A673 (cell line): ENCODE measurements around the gene THBS2. TPM values are rescaled to one million over a fixed set of nuclear protein-coding genes. Genes with fewer than 3 reads are reported as not detected.

Experiments used
- BruUV-seq: library from RNA; stranded (reverse); fragments of 400-500 nt; replicated peaks from 2 replicates; lab custom pipeline; 2021; lab: Mats Ljungman, UMichigan
- CTCF ChIA-PET: fragments of 300-600 bp; sonication (Branson Sonifier 250); formaldehyde crosslinking; loops from one replicate; lab custom pipeline; 2022; ENCODE audit warnings: antibody characterized with exemption; lab: Charles Lee
- POLR2A ChIA-PET: fragments of 300-600 bp; sonication (Branson Sonifier 250); formaldehyde crosslinking; loops from one replicate; lab custom pipeline; 2022; ENCODE audit warnings: antibody characterized with exemption; ENCODE audit not compliant: low non-redundant PET; lab: Charles Lee
- DNase-seq: peaks from one replicate; pipeline ENCODE4 v3.0.0-alpha.2; 2015; ENCODE audit warnings: low spot score
- H3K27ac ChIP-seq: fragments of 200-600 bp; sonication (generic); 2 replicates; pipeline ENCODE4 v1.5.1; 2016; ENCODE audit warnings: mixed run types, low read depth, mild to moderate bottlenecking, mixed read lengths, antibody characterized with exemption, low read length; ENCODE audit not compliant: poor library complexity, severe bottlenecking
- H3K27me3 ChIP-seq: fragments of 200-600 bp; sonication (generic); replicated peaks from 2 replicates; pipeline ENCODE4 v1.6.1; 2017; ENCODE audit warnings: mixed run types, low read depth, mild to moderate bottlenecking, mixed read lengths, antibody characterized with exemption, low read length; ENCODE audit not compliant: insufficient read depth, poor library complexity
- H3K36me3 ChIP-seq: fragments of 200-600 bp; sonication (generic); 2 replicates; pipeline ENCODE4 v1.6.1; 2016; ENCODE audit warnings: mixed run types, mild to moderate bottlenecking, mixed read lengths, antibody characterized with exemption, low read length; ENCODE audit not compliant: insufficient read depth, poor library complexity, severe bottlenecking
- H3K4me1 ChIP-seq: fragments of 200-600 bp; sonication (generic); 2 replicates; pipeline ENCODE4 v1.6.1; 2017; ENCODE audit warnings: mixed run types, mild to moderate bottlenecking, mixed read lengths, antibody characterized with exemption, low read length; ENCODE audit not compliant: insufficient read depth, poor library complexity, severe bottlenecking
- H3K4me3 ChIP-seq: fragments of 200-600 bp; sonication (generic); 2 replicates; pipeline ENCODE4 v1.5.1; 2016; ENCODE audit warnings: low read depth, mixed run types, mild to moderate bottlenecking, mixed read lengths, low read length; ENCODE audit not compliant: poor library complexity, severe bottlenecking
- H3K9me3 ChIP-seq: fragments of 200-600 bp; sonication (generic); 2 replicates; pipeline ENCODE4 v1.6.1; 2016; ENCODE audit warnings: mixed run types, low read depth, mild to moderate bottlenecking, mixed read lengths, antibody characterized with exemption, low read length; ENCODE audit not compliant: poor library complexity, severe bottlenecking
- EZH2 ChIP-seq: fragments of 200-600 bp; sonication (generic); IDR thresholded peaks from 2 replicates; pipeline ENCODE4 v1.6.1; 2017; ENCODE audit warnings: borderline replicate concordance, low read depth, mild to moderate bottlenecking, mixed read lengths, antibody characterized with exemption, low read length; ENCODE audit not compliant: poor library complexity, severe bottlenecking
- intact Hi-C: fragments of 100-400 bp; cut with micrococcal nuclease; formaldehyde crosslinking; loops from one replicate; pipeline ENCODE4 v1.10.0; 2022; ENCODE audit not compliant: unreplicated experiment
- total RNA-seq: library from RNA; stranded (reverse); gene quantifications from 2 replicates; pipeline ENCODE4 v1.2.3, GENCODE V29; 2021
- TF ChIP-seq, protein P1 (sequence below): fragments of 300-800, 200-600 bp; sonication (generic); conservative IDR thresholded peaks from 2 replicates; pipeline ENCODE4 v1.5.1; 2017; ENCODE audit warnings: low read depth, mild to moderate bottlenecking, antibody characterized with exemption, low read length, moderate library complexity, mixed read lengths

The THBS2 gene
- total RNA-seq, 1 experiment from 2014 or later = 0.13 TPM

DNA sequence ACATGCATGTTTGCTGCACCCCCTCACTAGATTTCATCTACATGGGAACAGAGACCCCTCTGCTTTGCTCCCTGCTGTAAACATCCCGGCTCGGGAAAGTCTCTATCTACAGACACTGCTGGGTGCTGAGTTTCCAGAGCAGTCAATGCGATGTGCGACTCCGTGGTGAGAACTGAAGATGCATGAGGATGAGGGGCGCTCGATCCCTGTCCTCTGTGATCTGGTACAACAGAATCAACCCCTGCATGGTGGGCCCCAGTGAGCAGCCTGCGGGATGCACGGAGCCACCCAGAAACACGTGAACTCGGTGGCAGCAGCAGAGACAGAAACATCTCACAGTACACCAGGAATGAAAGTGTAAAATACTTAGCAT lies 83.1 kb downstream of the THBS2 start:
- Histone ChIP-seq H3K27me3 (no peaks in the 10 kb centered on the region), H3K36me3 (no peaks in the 10 kb centered on the region), H3K4me3 (no peak overlapping the region), H3K9me3 (no peaks in the 10 kb centered on the region), H3K27ac (no peak overlapping the region), H3K4me1 (no peaks in the 10 kb centered on the region)
- intact Hi-C loops = no loop called here
- CTCF ChIA-PET = no interaction called here
- POLR2A ChIA-PET = no interaction called here
- BruUV-seq = no TSS peak
- DNase-seq = no peak
- TF ChIP-seq, protein P1, sequence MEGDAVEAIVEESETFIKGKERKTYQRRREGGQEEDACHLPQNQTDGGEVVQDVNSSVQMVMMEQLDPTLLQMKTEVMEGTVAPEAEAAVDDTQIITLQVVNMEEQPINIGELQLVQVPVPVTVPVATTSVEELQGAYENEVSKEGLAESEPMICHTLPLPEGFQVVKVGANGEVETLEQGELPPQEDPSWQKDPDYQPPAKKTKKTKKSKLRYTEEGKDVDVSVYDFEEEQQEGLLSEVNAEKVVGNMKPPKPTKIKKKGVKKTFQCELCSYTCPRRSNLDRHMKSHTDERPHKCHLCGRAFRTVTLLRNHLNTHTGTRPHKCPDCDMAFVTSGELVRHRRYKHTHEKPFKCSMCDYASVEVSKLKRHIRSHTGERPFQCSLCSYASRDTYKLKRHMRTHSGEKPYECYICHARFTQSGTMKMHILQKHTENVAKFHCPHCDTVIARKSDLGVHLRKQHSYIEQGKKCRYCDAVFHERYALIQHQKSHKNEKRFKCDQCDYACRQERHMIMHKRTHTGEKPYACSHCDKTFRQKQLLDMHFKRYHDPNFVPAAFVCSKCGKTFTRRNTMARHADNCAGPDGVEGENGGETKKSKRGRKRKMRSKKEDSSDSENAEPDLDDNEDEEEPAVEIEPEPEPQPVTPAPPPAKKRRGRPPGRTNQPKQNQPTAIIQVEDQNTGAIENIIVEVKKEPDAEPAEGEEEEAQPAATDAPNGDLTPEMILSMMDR = no peak
- TF ChIP-seq EZH2 = no peak

DNA sequence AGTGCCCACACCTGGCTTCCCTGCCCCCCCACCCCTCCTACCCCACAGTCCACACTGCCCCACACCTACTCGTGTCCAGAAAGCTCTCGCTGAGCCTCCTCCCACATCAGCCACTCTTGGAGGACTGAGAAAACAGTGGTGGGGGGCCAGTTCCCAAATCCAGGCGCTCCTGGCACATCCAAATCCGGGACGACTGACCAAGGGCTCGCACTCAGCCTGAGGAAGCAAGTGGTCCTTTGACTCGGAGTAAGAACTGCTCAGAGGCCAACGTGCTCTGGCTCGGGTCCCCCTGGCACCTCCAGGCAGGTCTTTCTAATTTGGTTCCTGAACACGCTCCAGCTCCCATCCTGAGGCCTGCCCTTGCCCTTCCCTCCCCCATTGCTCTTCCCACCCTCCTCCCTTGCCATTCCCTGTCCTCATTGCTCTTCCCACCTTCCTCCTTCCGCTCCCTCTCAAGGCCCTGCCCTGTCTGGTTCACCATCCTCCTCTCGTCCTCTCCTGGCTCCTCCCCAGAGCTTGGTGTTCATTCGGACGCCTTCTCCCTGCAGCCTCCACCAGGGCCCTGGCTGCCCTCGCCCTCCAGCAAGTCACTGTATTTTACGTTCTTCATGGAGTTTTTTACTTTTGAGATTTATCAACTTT lies 83.6 kb downstream of the THBS2 start:
- ChIA-PET CTCF (no interaction called here), POLR2A (no interaction called here)
- intact Hi-C loops = no loop called here
- TF ChIP-seq EZH2 = no peak
- TF ChIP-seq, protein P1 = no peak
- no peaks in the 10 kb centered on the region for H3K9me3 ChIP-seq
- no peak overlapping the region for H3K4me3 ChIP-seq
- H3K4me1 ChIP-seq = no peaks in the 10 kb centered on the region
- no peaks in the 10 kb centered on the region for H3K36me3 ChIP-seq
- no TSS peak for BruUV-seq
- H3K27me3 ChIP-seq = no peaks in the 10 kb centered on the region
- no peak overlapping the region for H3K27ac ChIP-seq
- DNase-seq = no peak

DNA sequence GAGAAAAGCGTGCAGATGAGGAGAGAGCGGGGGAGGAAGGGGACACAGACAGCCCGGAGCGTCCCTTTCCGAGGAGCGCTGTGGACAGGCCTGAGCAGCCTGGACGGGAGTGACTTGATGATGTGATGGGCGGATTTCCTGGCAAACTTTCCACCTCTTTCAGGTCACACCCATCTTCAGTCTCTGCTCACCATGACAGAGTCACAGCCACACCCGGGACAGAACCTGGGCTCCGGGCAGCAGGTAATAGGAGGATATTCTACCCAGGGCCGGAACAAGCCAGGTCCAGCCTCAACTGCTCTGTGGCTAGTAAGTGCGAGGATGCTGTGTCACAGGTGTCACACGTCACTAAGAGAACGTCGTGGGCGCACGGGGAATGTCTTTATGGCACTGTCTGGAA lies 84.3 kb downstream of the THBS2 start:
- no peak overlapping the region for H3K27ac ChIP-seq
- H3K4me1 ChIP-seq = no peaks in the 10 kb centered on the region
- no peaks in the 10 kb centered on the region for H3K9me3 ChIP-seq
- ChIA-PET POLR2A (no interaction called here), CTCF (no interaction called here)
- no peaks in the 10 kb centered on the region for H3K27me3 ChIP-seq
- H3K36me3 ChIP-seq = no peaks in the 10 kb centered on the region
- TF ChIP-seq, protein P1 = no peak
- TF ChIP-seq EZH2 = no peak
- no peak for DNase-seq
- no TSS peak for BruUV-seq
- H3K4me3 ChIP-seq = no peak overlapping the region
- intact Hi-C loops = no loop called here
